Measurements from ENCODE around the gene P3H4. TPM values are rescaled to one million over a fixed set of nuclear protein-coding genes. Genes with fewer than 3 reads are reported as not detected.

Gene P3H4
- total RNA-seq, 2 donors from 2014 or later: 15.8 to 19.6 TPM

- DNase-seq (ENCODE audit: low spot score): peak; percentile 100
- Histone ChIP-seq H3K36me3 (no peaks in the 10 kb centered on the region), H3K27me3 (replicated peaks; ENCODE audit: insufficient read depth) (no peaks in the 10 kb centered on the region), H3K9me3 (no peaks in the 10 kb centered on the region), H3K27ac (peak within 1 kb of the TSS; percentile 96 to 99), H3K4me3 (peak within 1 kb of the TSS; percentile 74 to 95), H3K4me1 (replicated peaks) (peaks cover 15% of the 10 kb centered on the region)
- TF ChIP-seq CTCF (IDR thresholded peaks at IDR 0.05) (peak; percentile 63 to 89 (median 74)), POLR2AphosphoS5 (IDR thresholded peaks at IDR 0.05) (no peak), POLR2A (IDR thresholded peaks at IDR 0.05) (peak; percentile 99)
- under 1% methylated on average over 77 of the region's 79 CpGs for WGBS
- intact Hi-C loops (cut with DNase I): no loop called here
Measured at GRCh38 chr17:41786227-41787020, 25.3 kb downstream of the P3H4 start, which contains the start of gene JUP. TSS of gene JUP (minus strand) at chr17:41786711. CDS start at chr17:41771854, 14,857 bp downstream.

DNA sequence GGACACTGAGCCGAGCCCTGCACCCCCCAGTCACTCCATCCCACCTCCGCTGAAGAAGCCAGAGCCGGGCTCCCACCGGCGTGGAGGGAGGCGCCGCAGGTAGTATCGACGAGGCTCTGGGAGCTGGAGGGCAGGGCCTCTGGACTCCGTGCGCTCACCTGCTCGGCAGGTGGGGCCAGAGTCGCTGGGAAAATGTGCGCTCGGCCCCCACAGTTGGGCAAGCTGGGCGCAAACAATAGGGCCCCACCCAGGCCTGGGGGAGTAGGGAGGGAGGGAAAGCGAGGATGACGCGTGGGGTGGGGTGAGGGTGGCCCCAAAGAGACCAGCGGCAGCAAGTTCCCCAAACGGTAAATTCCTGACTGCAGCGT, 25.9 kb downstream of the P3H4 start:
- peak overlapping the region; percentile 74 to 95 for H3K4me3 ChIP-seq
- intact Hi-C loops (cut with DNase I): no loop called here
- WGBS: 0% methylated on average over 22 of the region's 22 CpGs
- H3K9me3 ChIP-seq: no peaks in the 10 kb centered on the region
- TF ChIP-seq POLR2A (IDR thresholded peaks at IDR 0.05) (peak; percentile 73), POLR2AphosphoS5 (IDR thresholded peaks at IDR 0.05) (peak; percentile 68), CTCF (IDR thresholded peaks at IDR 0.05) (no peak)
- peaks cover 16% of the 10 kb centered on the region for H3K4me1 ChIP-seq (replicated peaks)
- no peaks in the 10 kb centered on the region for H3K36me3 ChIP-seq
- peak; percentile 86 for DNase-seq (ENCODE audit: low spot score)
- no peaks in the 10 kb centered on the region for H3K27me3 ChIP-seq (replicated peaks; ENCODE audit: insufficient read depth)
- peak overlapping the region; percentile 96 to 99 for H3K27ac ChIP-seq

DNA sequence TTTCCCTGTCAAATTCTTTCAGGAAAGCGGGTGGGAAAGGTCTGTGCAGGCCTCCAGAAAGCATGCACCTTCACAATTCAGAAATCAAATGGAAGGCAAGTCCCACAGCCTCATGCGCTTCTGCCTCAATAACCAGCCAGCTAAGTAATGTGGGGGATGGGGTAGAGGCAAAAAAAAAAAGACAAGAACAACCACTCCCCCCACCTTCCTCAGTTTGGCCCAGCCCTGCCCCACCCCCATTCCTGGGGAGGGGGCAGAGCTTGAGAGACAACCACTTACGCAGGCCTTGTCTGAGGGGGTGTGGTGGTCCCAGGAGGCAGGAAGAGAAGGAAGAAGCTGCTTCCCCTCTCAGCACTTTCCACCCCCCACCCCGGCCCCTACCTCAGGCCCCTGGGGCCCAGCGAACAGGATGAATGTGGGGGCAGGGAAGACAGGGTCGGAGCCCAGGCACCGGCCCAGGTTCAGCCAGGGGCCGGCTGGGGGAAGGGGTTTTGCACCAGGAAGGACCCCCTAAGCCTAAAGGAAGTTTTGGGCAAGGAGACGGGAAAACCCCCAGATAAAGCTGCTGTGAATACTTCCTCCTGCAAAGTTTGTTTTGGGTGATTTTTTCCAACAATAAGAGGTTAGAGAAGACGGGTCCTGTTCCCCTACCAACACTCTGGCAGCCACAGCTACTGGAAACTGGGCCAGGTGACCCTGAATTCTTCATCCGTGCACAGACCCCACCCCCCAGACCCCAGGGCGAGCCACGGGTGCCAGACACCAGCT, 26.5 kb downstream of the P3H4 start:
- peak overlapping the region; percentile 74 to 95 for H3K4me3 ChIP-seq
- intact Hi-C loops (cut with DNase I): no loop called here
- WGBS: 7% methylated on average over 13 of the region's 13 CpGs
- peaks cover 16% of the 10 kb centered on the region for H3K4me1 ChIP-seq (replicated peaks)
- H3K27ac ChIP-seq: peak overlapping the region; percentile 96 to 99
- no peaks in the 10 kb centered on the region for H3K9me3 ChIP-seq
- TF ChIP-seq POLR2AphosphoS5 (IDR thresholded peaks at IDR 0.05) (peak; percentile 26), CTCF (IDR thresholded peaks at IDR 0.05) (peak in 1 of 4 experiments; percentile 1), POLR2A (IDR thresholded peaks at IDR 0.05) (no peak)
- H3K27me3 ChIP-seq (replicated peaks; ENCODE audit: insufficient read depth): no peaks in the 10 kb centered on the region
- no peak for DNase-seq (ENCODE audit: low spot score)
- H3K36me3 ChIP-seq: no peaks in the 10 kb centered on the region

DNA sequence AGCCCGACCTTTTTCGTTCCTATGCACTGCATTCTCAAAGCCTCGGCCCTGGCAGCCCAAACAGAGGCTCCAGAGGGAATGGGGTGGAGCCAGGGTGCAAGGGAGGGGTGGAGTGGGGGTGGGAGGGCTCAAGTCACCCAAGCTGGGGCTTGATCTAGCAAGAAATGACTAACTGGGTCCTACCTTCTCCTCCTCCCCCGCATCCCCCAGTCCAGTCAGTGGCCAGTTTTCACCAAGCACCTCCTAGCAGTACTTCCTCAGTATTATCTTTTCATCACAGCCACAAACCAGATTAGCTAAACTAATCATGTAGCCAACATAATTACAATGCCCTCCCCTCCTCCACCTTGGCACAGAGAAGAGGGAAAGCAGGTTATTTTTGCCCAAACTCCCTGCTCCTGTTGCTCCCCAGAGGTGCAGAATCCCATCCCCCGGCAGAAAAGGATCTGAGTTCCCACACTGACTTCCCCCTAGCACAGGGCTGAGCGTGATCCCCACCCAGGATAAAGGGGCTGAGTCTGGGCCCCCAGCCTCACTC, 27.5 kb downstream of the P3H4 start:
- WGBS: 18% methylated on average over 6 of the region's 6 CpGs
- Histone ChIP-seq H3K4me1 (replicated peaks) (peaks cover 16% of the 10 kb centered on the region), H3K4me3 (peak overlapping the region; percentile 74 to 95), H3K36me3 (no peaks in the 10 kb centered on the region), H3K27me3 (replicated peaks; ENCODE audit: insufficient read depth) (no peaks in the 10 kb centered on the region), H3K27ac (peak overlapping the region; percentile 96 to 99), H3K9me3 (no peaks in the 10 kb centered on the region)
- peak; percentile 36 for TF ChIP-seq POLR2AphosphoS5 (IDR thresholded peaks at IDR 0.05)
- no peak for TF ChIP-seq CTCF (IDR thresholded peaks at IDR 0.05)
- TF ChIP-seq POLR2A (IDR thresholded peaks at IDR 0.05): peak; percentile 54
- peak; percentile 53 for DNase-seq (ENCODE audit: low spot score)
- intact Hi-C loops (cut with DNase I): no loop called here
